Measurements from ENCODE around the gene DUSP15. TPM values are rescaled to one million over a fixed set of nuclear protein-coding genes. Genes with fewer than 3 reads are reported as not detected.

DUSP15 gene
- total RNA-seq, 1 donor from 2014 or later = 5.1 TPM

GRCh38 chr20:31908424-31908823 is 38.1 kb upstream of the DUSP15 start:
- H3K9me3 ChIP-seq (replicated peaks) = no peaks in the 10 kb centered on the region
- intact Hi-C loops (cut with micrococcal nuclease) = no loop called here
- H3K4me3 ChIP-seq = no peak overlapping the region
- no peak for DNase-seq
- TF ChIP-seq, protein P1, sequence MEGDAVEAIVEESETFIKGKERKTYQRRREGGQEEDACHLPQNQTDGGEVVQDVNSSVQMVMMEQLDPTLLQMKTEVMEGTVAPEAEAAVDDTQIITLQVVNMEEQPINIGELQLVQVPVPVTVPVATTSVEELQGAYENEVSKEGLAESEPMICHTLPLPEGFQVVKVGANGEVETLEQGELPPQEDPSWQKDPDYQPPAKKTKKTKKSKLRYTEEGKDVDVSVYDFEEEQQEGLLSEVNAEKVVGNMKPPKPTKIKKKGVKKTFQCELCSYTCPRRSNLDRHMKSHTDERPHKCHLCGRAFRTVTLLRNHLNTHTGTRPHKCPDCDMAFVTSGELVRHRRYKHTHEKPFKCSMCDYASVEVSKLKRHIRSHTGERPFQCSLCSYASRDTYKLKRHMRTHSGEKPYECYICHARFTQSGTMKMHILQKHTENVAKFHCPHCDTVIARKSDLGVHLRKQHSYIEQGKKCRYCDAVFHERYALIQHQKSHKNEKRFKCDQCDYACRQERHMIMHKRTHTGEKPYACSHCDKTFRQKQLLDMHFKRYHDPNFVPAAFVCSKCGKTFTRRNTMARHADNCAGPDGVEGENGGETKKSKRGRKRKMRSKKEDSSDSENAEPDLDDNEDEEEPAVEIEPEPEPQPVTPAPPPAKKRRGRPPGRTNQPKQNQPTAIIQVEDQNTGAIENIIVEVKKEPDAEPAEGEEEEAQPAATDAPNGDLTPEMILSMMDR (IDR thresholded peaks at IDR 0.05; ENCODE audit: borderline replicate concordance) = no peak
- no peaks in the 10 kb centered on the region for H3K4me1 ChIP-seq
- H3K27me3 ChIP-seq (ENCODE audit: low read depth) = no peaks in the 10 kb centered on the region
- no peaks in the 10 kb centered on the region for H3K36me3 ChIP-seq
- H3K27ac ChIP-seq (replicated peaks) = no peak overlapping the region

GRCh38 chr20:31908016-31908415 is 37.7 kb upstream of the DUSP15 start:
- intact Hi-C loops (cut with micrococcal nuclease) = no loop called here
- Histone ChIP-seq H3K36me3 (no peaks in the 10 kb centered on the region), H3K27ac (replicated peaks) (no peak overlapping the region), H3K4me1 (no peaks in the 10 kb centered on the region), H3K9me3 (replicated peaks) (no peaks in the 10 kb centered on the region), H3K27me3 (ENCODE audit: low read depth) (no peaks in the 10 kb centered on the region), H3K4me3 (no peak overlapping the region)
- TF ChIP-seq, protein P1 (IDR thresholded peaks at IDR 0.05; ENCODE audit: borderline replicate concordance) = no peak
- no peak for DNase-seq

DNA sequence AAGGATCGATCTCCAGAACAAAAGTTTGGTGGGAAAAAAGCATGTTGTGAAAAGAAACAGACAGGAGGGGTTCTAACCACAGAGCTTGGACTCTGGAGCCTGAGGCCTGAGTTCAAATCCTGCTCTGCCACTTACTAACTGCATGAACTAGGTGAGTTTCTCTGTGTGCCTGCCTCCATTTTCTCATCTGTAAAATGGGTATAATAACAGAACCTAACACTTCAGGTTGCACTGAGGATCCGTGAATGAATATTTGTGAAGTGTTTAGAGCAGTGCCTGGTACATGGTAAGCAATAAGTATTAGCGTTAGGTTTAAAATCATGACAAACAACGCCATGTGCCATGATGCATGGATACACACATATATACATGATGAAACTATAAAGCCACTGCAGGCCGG is 36.7 kb upstream of the DUSP15 start:
- Histone ChIP-seq H3K4me1 (no peaks in the 10 kb centered on the region), H3K36me3 (no peaks in the 10 kb centered on the region), H3K27ac (replicated peaks) (no peak overlapping the region), H3K27me3 (ENCODE audit: low read depth) (no peaks in the 10 kb centered on the region), H3K9me3 (replicated peaks) (no peaks in the 10 kb centered on the region), H3K4me3 (no peak overlapping the region)
- intact Hi-C loops (cut with micrococcal nuclease) = no loop called here
- no peak for DNase-seq
- TF ChIP-seq, protein P1 (IDR thresholded peaks at IDR 0.05; ENCODE audit: borderline replicate concordance) = no peak

DNA sequence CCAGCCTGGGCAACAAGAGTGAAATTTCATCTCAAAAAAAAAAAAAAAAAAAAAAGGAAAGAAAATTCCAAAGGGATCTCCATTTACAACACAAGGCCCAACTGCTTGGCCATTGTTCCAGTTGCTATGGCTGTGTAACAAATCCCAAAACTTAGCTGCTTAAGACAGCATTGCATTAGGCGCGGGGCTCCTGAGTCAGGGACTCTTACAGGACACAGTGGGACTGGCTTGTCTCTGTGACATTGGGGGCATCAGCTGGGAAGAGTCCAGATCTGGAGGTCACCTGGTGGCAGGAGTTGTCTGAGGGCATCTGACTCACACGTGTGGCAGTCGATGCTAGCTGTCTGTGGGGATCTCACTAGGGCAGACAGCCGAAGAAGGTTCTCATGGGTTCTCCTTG is 35.7 kb upstream of the DUSP15 start:
- Histone ChIP-seq H3K9me3 (replicated peaks) (no peaks in the 10 kb centered on the region), H3K27ac (replicated peaks) (no peak overlapping the region), H3K36me3 (no peaks in the 10 kb centered on the region), H3K4me1 (no peaks in the 10 kb centered on the region), H3K27me3 (ENCODE audit: low read depth) (no peaks in the 10 kb centered on the region), H3K4me3 (no peak overlapping the region)
- TF ChIP-seq, protein P1 (IDR thresholded peaks at IDR 0.05; ENCODE audit: borderline replicate concordance) = no peak
- intact Hi-C loops (cut with micrococcal nuclease) = no loop called here
- no peak for DNase-seq

DNA sequence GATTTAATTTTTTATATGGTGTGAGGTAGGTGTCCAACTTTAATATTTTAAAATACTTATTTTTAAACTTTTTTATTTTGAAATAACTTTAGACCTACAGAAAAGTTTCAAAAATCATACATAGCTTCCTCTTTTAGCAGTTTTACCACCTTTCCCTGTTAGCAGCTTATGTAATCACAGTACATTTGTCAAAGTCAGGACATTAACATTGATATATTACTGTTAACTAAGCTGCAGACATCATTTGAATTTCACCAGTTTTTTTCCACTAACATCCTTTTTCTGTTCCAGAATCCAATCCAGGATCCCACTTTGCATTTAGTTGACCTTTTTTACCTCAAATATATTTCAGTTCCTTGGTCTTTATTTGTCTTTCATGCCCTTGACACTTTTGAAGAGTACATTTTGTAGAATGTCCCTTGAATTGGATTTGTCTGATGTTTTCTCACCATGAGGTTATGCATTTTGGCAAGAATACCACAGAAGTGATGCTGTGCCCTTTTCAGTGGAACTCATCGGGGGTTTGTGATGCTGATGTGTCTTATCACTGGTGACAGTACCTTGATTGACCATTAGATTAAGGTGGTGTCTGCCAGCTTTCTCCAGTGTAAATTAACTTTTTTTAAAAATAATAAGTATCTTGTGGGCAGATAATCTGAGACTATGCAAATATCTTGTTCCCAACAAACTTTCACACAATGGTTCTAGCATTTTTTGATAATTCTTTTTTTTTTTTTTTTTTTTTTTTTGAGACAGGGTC is 33.5 kb upstream of the DUSP15 start:
- no peaks in the 10 kb centered on the region for H3K9me3 ChIP-seq (replicated peaks)
- H3K4me1 ChIP-seq = no peaks in the 10 kb centered on the region
- intact Hi-C loops (cut with micrococcal nuclease) = no loop called here
- H3K36me3 ChIP-seq = no peaks in the 10 kb centered on the region
- no peak overlapping the region for H3K27ac ChIP-seq (replicated peaks)
- no peak overlapping the region for H3K4me3 ChIP-seq
- TF ChIP-seq, protein P1 (IDR thresholded peaks at IDR 0.05; ENCODE audit: borderline replicate concordance) = no peak
- no peak for DNase-seq
- no peaks in the 10 kb centered on the region for H3K27me3 ChIP-seq (ENCODE audit: low read depth)

Data from left ventricle myocardium inferior (tissue), 1 donor.